IPS-18c (cell line): ENCODE data around the gene WDHD1.
"Not testable (repeated sequence)": the region's sequence is repeated elsewhere in the genome, so short reads cannot be mapped to it uniquely, and the experiment has no call there.

Source experiments
- H3K4me3 ChIP-seq: 2 replicates; pipeline ENCODE4 v1.7.0; 2013; ENCODE audit warnings: low read depth, mild to moderate bottlenecking, low read length, moderate library complexity; ENCODE audit not compliant: insufficient read depth
- H3K9me3 ChIP-seq: one replicate; pipeline ENCODE4 v1.6.1; 2013; ENCODE audit warnings: mild to moderate bottlenecking, low read length, moderate library complexity; ENCODE audit not compliant: control insufficient read depth, insufficient read depth

Gene WDHD1

DNA sequence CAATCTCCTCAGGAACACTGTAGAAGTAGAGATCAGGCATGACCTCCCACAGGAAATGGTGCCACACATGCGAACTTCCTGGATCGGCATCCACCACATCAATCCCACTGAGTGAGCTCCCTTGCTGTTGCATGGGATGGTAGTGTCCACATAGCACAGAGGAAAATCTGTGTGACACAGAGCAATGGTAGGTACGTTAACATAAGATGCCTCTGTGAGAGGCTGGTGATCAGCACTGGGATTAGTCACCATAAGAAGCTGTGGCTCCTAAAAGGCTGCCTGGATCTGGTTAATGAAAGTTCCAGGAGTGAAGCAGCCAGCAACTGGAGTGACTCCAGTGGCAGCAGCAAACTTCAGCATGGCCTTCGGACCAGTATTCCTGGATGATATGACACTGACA lies 21.8 kb downstream of the WDHD1 start:
- Histone ChIP-seq H3K9me3 (no peaks in the 10 kb centered on the region), H3K4me3 (no peak overlapping the region)

DNA sequence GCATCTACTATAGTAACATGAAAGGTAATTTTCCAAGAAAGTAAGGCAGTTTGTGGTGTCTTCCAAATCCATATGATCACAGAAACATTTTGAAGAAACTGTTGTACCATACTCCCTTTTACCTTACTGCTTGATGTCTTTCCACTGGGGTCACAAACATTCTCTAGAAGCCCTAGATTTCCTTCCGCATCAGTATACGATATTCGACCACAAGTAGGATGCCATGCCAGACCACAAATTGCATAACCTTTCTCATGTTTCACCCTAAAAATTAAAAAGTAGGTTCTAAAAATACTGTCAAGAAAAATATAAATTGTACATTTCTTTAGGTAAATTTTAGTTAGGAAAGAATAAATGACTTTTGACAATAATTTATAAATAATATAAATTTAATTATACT lies 26.5 kb downstream of the WDHD1 start:
- no peak overlapping the region for H3K4me3 ChIP-seq

DNA sequence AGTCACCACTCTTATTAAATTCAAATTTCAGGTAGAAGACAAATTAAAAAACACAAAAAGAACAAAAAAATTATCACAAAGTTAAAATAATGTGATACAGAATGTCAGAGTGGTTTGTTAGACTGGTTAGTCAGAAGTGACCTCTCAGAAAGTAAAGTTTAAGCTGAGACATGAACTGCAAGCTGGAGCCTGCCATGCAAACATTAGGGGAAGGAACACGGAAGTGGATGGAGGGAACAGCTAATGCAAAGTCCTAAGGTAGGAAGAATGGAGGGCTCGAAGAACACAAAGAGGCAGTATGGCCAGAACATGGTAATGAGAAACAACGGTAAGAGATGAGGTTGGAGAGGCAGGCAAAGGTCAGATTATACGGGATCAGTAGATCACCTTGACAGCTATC lies 41.7 kb downstream of the WDHD1 start:
- Histone ChIP-seq H3K9me3 (no peaks in the 10 kb centered on the region), H3K4me3 (no peak overlapping the region)

More for the DNA sequence above, 26.5 kb downstream of the WDHD1 start:
- H3K9me3 ChIP-seq = no peaks in the 10 kb centered on the region

DNA sequence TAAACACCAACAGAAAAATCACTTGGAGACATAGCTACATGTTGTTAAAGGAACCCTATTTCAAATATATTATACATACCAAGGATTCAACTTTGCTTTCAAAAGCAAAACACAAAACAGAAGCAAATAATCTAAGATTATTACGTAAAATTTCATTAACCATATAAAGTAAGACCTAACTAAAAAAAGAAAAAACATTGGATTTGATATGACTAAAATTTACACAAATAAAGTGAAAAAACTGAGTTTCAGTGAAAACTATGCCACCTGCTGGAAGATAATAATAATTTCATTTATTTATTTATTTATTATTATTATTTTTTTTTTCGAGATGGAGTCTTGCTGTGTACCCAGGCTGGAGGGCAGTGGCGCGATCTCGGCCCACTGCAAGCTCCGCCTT lies 45.2 kb downstream of the WDHD1 start:
- Histone ChIP-seq H3K9me3 (no peaks in the 10 kb centered on the region), H3K4me3 (no peak overlapping the region)

DNA sequence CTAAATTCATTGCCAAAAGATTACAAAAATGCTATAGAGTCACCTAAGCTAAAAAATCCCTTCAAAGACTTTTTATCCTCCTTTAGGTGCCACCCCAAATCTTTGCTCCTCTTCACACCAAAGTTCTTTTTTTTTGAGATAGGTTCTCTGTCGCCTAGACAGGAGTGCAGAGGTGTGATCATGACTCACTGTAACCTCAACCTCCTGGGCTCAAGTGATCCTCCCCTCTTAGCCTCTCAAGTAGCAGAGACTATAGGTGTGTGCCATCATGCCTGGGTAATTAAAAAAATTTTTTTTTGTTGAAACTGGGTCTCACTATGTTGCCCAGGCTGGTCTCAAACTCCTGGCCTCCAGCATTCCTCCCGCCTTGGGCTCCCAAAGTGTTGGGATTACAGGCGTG lies 47.9 kb downstream of the WDHD1 start:
- no peaks in the 10 kb centered on the region for H3K9me3 ChIP-seq
- H3K4me3 ChIP-seq = no peak overlapping the region

DNA sequence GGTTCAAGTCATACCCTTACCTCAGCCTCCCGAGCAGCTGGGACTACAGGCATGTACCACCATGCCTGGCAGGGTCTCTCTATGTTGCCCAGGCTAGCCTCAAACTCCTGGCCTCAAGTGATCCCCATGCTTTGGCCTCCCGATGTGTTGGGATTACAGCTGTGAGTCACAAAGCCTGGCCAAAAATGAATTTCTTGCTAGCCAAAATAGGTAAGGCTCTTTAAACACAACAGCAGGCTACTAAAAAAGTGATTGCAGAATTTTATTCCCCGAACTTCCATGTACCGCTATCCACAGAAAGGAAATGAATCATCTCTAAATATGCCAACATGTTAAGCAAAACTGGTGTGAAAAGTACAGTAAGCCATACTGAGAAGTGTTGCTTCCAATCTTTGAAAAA lies 50.6 kb downstream of the WDHD1 start:
- no peak overlapping the region for H3K4me3 ChIP-seq
- H3K9me3 ChIP-seq = no peaks in the 10 kb centered on the region

DNA sequence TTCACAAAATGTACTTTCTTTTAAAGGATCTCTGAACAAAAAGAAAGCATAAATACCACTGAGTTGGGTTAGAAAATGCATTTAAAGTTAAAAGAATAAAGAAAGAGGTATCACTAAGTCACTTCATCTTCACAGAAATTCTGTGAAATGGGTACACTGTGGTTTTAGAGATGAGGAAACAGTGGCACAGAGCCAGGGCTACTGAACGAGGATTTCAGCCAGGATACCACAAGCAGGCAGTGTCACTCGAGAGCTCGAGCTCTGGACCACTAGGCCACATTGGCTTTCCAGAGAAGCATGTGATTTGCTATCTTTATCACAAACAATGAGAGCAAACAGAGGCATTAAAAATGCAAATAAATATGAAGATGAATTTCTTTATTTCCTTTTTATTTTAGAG lies 51.0 kb downstream of the WDHD1 start:
- Histone ChIP-seq H3K9me3 (no peaks in the 10 kb centered on the region), H3K4me3 (no peak overlapping the region)

DNA sequence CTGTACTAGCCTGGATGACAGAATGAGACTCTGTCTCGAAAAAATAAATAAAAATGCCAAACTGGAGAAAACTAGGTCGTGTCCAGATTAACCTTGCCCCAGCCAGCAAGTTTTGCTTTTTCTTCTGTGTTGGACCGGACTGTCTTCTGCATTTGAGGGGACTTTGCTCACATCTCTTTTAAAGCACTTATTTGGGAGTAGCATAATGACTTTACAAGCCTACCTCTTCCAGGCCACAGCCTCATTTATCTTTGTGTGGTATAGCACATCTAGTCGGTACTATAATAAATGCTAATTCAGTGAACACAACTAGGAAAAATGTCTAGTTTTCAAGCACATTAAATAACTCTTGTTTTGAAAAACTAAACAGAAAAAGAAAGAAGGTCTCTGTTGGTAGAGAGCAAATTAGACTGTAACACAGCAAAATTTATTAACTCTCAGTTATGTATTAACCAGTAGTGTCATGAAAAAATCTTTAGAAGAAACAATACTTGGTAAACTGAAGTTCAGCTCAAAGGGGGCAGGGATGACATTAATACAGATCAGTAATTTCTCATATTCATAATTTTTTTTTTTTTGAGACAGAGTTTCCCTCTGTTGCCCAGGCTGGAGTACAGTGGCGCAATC lies 52.0 kb downstream of the WDHD1 start:
- no peaks in the 10 kb centered on the region for H3K9me3 ChIP-seq
- H3K4me3 ChIP-seq = no peak overlapping the region

DNA sequence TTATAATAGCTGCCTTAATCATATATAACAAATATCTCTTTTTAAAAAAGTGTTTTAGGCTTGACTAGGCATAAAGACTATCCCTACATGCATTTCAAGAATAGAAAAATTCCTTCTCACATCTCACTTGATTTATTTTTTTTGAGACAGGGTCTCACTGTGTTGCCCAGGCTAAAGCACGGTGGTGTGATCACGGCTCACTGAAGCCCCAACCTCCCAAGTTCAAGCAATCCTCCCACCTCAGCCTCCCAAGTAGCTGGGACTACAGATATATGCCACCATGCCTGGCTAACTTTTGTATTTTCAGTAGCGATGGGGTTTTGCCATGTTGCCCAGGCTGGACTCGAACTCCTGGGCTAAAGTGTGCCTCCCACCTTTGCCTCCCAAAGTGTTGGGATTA lies 59.4 kb downstream of the WDHD1 start:
- Histone ChIP-seq H3K9me3 (no peaks in the 10 kb centered on the region), H3K4me3 (no peak overlapping the region)

DNA sequence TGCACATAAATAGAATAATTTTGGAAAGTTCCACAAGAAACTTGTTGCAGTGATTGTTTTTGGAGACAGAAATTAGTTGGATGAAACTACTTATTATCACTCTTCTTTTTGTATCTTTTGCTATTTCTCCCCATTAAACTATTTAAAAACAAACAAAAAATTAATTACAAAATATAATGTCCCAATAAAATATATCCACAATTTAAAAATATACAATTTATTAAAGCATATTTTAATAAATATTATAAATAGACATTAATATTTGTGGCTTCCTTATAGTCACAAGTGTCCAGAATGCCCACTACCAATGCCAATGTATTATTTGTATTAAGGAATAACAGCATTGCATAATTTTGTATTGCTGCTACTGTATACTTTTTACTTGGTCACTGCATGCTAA lies 71.8 kb downstream of the WDHD1 start:
- Histone ChIP-seq H3K4me3 (no peak overlapping the region), H3K9me3 (no peaks in the 10 kb centered on the region)

DNA sequence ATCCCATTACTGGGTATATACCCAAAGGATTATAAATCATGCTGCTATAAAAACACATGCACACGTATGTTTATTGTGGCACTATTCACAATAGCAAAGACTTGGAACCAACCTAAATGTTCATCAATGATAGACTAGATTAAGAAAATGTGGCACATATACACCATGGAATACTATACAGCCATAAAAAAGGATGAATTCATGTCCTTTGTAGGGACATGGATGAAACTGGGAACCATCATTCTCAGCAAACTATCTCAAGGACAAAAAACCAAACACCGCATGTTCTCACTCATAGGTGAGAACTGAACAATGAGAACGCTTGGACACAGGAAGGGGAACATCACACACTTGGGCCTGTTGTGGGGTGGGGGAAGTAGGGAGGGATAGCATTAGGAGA lies 73.3 kb downstream of the WDHD1 start:
- H3K9me3 ChIP-seq, H3K4me3 ChIP-seq: not testable (repeated sequence)

DNA sequence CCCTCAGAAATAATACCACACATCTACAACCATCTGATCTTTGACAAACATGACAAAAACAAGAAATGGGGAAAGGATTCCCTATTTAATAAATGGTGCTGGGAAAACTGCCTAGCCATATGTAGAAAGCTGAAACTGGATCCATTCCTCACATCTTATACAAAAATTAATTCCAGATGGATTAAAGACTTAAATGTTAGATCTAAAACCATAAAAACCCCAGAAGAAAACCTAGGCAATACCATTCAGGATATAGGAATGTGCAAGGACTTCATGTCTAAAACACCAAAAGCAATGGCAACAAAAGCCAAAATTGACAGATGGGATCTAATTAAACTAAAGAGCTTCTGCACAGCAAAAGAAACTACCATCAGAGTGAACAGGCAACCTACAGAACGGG lies 74.1 kb downstream of the WDHD1 start:
- H3K4me3 ChIP-seq, H3K9me3 ChIP-seq: not testable (repeated sequence)

DNA sequence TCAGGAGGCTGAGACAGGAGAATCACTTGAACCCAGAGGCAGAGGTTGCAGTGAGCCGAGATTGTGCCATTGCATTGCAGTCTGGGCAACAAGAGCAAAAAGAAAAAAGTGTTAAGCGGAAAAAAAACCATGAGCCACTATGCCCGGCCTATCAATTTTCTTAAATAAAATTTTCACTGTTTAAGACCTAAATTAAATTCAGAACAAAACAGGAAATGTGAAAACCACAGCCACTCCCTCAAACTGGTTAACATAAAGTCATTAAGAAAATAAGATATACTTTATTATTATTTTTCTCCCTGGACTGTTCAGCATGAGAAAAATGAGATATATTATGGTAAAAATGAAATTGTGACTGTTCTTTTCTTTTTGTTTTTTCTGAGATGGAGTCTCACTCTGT lies 79.7 kb downstream of the WDHD1 start:
- Histone ChIP-seq H3K4me3 (no peak overlapping the region), H3K9me3 (peaks cover 8% of the 10 kb centered on the region)

DNA sequence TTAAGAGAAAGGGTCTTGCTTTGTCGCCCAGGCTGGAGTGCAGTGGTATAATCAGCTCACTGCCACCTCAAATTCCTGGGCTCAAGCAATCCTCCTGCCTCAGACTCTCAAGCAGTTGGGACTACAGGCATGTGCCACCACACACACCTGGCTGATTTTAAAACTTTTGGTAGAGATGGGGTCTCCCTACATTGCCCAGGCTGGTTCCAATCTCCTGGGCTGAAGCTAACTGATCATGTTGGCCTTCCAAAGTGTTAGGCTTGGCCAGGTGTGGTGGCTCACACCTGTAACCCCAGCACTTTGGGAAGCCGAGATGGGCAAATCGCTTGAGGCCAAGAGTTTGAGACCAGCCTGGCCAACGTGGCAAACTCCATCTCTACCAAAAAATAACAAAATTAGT lies 80.4 kb downstream of the WDHD1 start:
- H3K4me3 ChIP-seq = no peak overlapping the region
- H3K9me3 ChIP-seq = peaks cover 8% of the 10 kb centered on the region

DNA sequence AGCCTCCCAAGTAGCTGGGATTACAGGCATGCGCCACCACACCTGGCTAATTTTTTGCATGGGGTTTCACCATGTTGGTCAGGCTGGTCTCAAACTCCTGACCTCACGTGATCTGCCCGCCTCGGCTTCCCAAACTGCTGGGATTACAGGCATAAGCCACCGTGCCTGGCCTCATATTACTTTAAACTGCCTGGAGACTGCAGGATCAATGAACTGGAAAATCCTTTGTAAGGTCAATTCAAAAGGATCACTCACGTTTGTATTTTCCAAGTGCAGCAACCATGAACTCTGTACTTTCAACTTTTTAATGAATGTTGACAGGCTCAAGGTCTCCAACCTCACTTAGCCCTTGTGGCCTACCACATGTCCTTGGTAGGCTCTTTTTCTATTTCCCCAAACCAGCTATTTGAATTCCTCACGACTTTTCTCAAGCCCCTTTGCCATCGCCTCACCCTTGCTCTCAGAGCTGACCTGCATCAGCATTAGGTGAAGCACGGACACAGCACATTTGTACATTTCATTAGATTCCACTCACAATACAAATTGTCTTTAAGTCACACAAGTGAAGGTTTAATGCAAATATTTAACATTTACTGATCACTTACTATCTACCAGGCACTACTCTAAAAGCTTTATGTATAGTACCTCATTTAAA lies 82.0 kb downstream of the WDHD1 start:
- Histone ChIP-seq H3K4me3 (no peak overlapping the region), H3K9me3 (peaks cover 8% of the 10 kb centered on the region)

DNA sequence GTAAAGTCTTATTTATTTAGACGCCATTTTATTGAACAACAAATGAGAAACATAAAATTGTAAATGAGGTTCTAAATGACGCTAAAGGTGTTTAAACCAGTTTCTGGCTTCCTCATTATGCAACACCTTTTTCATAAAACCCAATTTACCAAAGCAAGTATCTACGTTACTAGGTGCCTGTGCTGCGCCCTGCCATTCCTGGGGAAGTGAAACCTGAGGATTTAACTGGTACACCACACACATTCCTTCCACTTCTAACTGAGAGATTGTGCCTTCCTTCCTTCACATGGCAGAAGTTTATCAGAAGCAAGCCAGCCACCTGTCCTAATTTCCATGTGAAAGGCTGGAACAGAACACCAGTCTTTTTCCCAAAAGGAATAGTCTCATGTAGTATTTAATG lies 84.0 kb downstream of the WDHD1 start:
- Histone ChIP-seq H3K9me3 (no peaks in the 10 kb centered on the region), H3K4me3 (no peak overlapping the region)

DNA sequence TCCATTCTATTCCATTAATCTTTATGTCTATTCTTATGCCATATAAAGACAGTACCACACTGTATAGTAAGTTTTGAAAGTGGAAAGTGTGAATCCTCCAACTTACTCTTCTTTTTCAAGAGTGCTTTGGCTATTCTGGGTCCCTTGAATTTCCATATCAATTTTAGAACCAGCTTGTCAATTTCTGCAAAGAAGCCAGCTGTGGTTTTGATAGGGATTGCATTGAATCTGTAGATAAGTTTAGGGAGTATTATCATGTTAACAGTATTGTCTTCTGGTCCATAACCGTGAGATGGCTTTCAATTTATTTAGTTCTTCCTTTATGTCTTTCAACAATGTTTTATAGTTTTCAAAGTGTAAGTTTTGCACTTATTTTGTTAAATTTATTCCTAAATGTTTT lies 90.1 kb downstream of the WDHD1 start:
- H3K9me3 ChIP-seq = no peaks in the 10 kb centered on the region
- no peak overlapping the region for H3K4me3 ChIP-seq

DNA sequence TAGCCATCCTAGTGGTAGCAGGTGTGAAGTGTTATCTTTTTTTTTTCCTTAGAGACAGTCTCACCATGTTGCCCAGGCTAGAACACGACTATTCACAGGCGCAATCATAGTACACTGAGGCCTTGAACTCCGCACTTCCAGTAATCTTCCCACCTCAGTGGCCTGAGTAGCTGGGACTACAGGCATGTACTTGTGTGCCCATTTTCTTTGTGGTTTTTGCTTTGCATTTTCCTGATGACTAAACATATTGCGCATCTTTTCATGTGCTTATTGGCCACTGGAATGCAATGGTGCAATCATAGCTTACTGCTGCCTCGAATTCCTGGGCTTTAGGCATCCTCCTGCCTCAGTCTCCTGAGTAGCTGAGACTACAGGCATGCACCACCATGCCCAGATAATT lies 90.9 kb downstream of the WDHD1 start:
- Histone ChIP-seq H3K4me3 (no peak overlapping the region), H3K9me3 (no peaks in the 10 kb centered on the region)

DNA sequence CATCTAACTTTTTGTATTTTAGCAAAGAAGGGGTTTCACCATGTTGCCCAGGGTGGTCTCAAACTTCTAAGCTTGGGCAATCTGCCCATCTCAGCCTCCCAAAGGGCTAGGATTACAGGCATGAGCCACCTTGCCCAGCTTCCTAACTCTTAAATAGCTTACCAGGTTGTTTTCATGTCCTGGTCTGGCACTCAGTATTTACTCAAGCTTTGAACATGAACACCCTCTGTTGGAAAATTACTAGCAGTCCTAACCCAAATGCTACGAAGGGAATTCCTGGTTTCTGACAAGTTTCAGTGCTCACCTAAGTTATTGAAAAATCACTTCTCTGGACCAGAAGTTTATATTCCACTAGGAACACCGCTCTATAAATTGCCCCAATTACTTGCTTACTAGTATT lies 91.8 kb downstream of the WDHD1 start:
- Histone ChIP-seq H3K4me3 (no peak overlapping the region), H3K9me3 (no peaks in the 10 kb centered on the region)
